ENCODE measurements around the gene SMLR1. TPM values are rescaled to one million over a fixed set of nuclear protein-coding genes. Genes with fewer than 3 reads are reported as not detected.

Gene SMLR1
- total RNA-seq, 1 donor from 2014 or later: not detected

- no peak for DNase-seq (ENCODE audit: low read depth)
- no peaks in the 10 kb centered on the region for H3K36me3 ChIP-seq (ENCODE audit: control insufficient read depth, insufficient read depth, low read length)
- no peak overlapping the region for H3K4me3 ChIP-seq (ENCODE audit: low read depth, low read length)
- H3K27me3 ChIP-seq (ENCODE audit: control insufficient read depth, insufficient read depth, low read length): no peaks in the 10 kb centered on the region
- TF ChIP-seq CTCF (IDR thresholded peaks at IDR 0.05; ENCODE audit: insufficient read depth, low read length, poor library complexity, severe bottlenecking): no peak
Observed at GRCh38 chr6:130851026-130851425, 23.8 kb downstream of the SMLR1 start.

GRCh38 chr6:130852844-130853554, 25.8 kb downstream of the SMLR1 start:
- no peak for DNase-seq (ENCODE audit: low read depth)
- Histone ChIP-seq H3K27me3 (ENCODE audit: control insufficient read depth, insufficient read depth, low read length) (no peaks in the 10 kb centered on the region), H3K4me3 (ENCODE audit: low read depth, low read length) (no peak overlapping the region), H3K36me3 (ENCODE audit: control insufficient read depth, insufficient read depth, low read length) (no peaks in the 10 kb centered on the region)
- no peak for TF ChIP-seq CTCF (IDR thresholded peaks at IDR 0.05; ENCODE audit: insufficient read depth, low read length, poor library complexity, severe bottlenecking)

- H3K4me3 ChIP-seq (ENCODE audit: low read depth, low read length): no peak overlapping the region
- TF ChIP-seq CTCF (IDR thresholded peaks at IDR 0.05; ENCODE audit: insufficient read depth, low read length, poor library complexity, severe bottlenecking): no peak
- no peaks in the 10 kb centered on the region for H3K36me3 ChIP-seq (ENCODE audit: control insufficient read depth, insufficient read depth, low read length)
- DNase-seq (ENCODE audit: low read depth): no peak
- no peaks in the 10 kb centered on the region for H3K27me3 ChIP-seq (ENCODE audit: control insufficient read depth, insufficient read depth, low read length)
Observed at GRCh38 chr6:130853555-130854183, 26.5 kb downstream of the SMLR1 start.

- no peak for DNase-seq (ENCODE audit: low read depth)
- Histone ChIP-seq H3K4me3 (ENCODE audit: low read depth, low read length) (no peak overlapping the region), H3K27me3 (ENCODE audit: control insufficient read depth, insufficient read depth, low read length) (no peaks in the 10 kb centered on the region), H3K36me3 (ENCODE audit: control insufficient read depth, insufficient read depth, low read length) (peaks cover 1% of the 10 kb centered on the region)
- TF ChIP-seq CTCF (IDR thresholded peaks at IDR 0.05; ENCODE audit: insufficient read depth, low read length, poor library complexity, severe bottlenecking): no peak
Observed at GRCh38 chr6:130858054-130858453, 30.8 kb downstream of the SMLR1 start.

GRCh38 chr6:130858498-130859160, 31.4 kb downstream of the SMLR1 start:
- H3K36me3 ChIP-seq (ENCODE audit: control insufficient read depth, insufficient read depth, low read length): peaks cover 1% of the 10 kb centered on the region
- no peaks in the 10 kb centered on the region for H3K27me3 ChIP-seq (ENCODE audit: control insufficient read depth, insufficient read depth, low read length)
- H3K4me3 ChIP-seq (ENCODE audit: low read depth, low read length): no peak overlapping the region
- TF ChIP-seq CTCF (IDR thresholded peaks at IDR 0.05; ENCODE audit: insufficient read depth, low read length, poor library complexity, severe bottlenecking): no peak
- DNase-seq (ENCODE audit: low read depth): no peak

Measured in kidney epithelial cell (primary cell).